GM19467 (cell line): ENCODE measurements around the gene COX6A1.

ENCODE experiments used
- ATAC-seq: cut with Tn5 transposase; IDR thresholded peaks from one replicate; pipeline ENCODE4 v1.9.1; 2021; ENCODE audit warnings: mild to moderate bottlenecking, moderate library complexity; ENCODE audit not compliant: unreplicated experiment

The COX6A1 gene

GRCh38 chr12:120437735-120438494, at the start of gene COX6A1:
TSS of gene COX6A1 (plus strand) at chr12:120438113. CDS start at chr12:120438127, 14 bp downstream.
- ATAC-seq = peak; percentile 95

- no peak for ATAC-seq
These were observed 49.0 kb upstream of the COX6A1 start for GRCh38 chr12:120388691-120389481.

DNA sequence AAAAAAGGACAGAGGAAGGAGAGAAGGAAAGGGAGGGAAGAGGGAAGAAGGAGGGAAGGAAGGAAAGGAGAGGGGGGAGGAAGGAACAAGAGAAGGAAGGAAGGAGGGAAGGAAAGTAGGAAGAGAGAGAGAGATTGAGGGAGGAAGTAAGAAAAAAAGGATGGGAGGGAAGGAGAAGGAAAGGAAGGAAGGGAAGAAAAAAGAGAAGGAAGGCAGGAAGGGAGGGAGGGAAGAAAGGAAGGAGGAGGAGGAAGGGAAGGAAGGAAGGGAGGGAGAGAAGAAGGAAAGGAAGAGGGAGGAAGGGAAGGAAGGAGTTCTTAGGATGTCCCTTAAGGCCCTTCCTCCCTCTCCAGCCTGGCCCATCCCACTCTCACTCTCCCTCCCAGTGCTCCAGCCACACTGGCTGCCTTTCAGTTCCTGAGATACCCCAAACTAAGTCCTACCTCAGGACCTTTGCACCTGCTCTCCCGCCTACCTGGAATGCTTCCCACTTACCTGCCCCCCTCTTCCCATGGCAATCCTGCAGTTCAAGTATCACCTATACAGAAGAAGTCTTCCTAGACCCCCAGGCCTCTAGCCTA, 47.3 kb upstream of the COX6A1 start:
- ATAC-seq = no peak

- ATAC-seq = no peak
These were observed 43.2 kb upstream of the COX6A1 start for GRCh38 chr12:120394483-120395367.

- no peak for ATAC-seq
These were observed 39.9 kb upstream of the COX6A1 start for GRCh38 chr12:120397824-120398540.

DNA sequence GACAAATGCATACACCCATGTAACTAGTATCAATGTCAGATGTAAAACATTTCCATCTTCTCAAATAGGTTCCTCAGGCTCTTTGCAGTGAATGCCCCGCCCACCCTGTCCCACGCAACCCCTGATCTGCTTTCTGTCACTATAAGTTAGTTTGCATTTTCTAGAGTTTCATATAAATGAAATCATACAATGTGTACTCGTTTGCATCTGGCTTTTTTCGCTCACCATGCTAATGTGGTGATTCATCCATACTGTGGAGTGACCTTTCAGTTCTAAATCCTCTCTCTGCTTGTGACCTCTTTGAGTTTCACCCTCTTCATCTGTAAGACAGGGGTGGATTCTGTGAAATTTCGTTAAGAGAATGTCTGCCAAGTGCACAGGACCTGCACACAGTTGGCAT, 38.4 kb upstream of the COX6A1 start:
- no peak for ATAC-seq

GRCh38 chr12:120402217-120402616, 35.7 kb upstream of the COX6A1 start:
- ATAC-seq = no peak

- ATAC-seq = no peak
These were observed 34.0 kb upstream of the COX6A1 start for GRCh38 chr12:120403869-120404268.

DNA sequence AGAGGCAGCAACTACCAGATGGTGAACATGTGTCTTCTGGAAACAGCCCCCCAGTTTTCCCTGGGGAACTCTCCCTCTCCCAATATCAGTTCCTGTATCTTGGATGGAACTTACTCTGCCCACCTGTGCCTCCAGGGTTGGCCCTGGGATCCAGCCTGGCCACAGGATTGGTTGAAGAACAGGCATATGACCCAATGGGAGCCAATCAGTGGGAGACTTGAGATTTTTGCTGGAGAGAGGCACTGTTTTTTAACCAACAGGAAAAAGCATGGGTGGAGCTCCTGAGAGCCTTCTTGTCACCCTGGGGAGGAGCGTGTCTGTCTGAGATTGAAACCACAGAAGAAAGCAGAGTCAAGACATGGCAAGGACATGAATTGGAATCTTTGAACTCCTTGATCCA, 33.6 kb upstream of the COX6A1 start:
- no peak for ATAC-seq

DNA sequence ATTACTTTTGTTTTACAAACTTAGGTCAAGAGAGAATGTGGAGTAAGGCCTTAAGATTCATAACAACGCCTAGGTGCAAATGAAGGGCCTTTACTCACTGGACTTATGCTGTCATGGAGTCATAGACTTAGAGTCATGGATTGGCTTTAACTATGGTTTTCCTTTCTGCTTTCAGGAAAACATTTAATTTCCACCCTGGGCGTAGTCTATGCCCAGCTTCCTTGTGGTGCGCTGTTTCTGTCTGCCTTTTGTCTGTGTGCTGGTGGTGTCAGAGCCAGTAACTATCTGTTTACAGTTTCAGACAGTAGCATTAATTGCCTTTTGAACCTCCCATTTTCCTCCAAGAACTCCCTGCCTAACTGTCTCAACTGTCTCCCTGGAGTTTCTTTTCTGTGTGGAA, 31.8 kb upstream of the COX6A1 start:
- no peak for ATAC-seq

- ATAC-seq = no peak
These were observed 31.4 kb upstream of the COX6A1 start for GRCh38 chr12:120406553-120406952.

DNA sequence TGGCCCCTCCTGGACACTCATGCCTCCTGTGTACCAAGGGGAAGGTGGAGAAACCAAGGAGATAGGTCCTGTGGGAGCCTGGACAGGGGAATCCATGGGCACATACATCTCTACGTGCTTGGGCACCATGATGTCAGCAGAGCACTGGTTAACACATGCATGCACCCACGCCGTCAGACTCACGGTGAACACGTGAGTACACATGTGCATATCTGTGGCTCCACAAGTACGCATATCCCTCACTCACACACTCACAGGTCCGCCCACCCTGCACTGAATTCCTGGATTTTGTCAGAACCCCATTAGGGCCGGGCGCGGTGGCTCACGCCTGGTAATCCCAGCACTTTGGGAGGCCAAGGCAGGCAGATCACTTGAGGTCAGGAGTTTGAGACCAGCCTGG, 29.1 kb upstream of the COX6A1 start:
- no peak for ATAC-seq

GRCh38 chr12:120412421-120412820, 25.5 kb upstream of the COX6A1 start:
- no peak for ATAC-seq

GRCh38 chr12:120413901-120414695, 23.8 kb upstream of the COX6A1 start:
- no peak for ATAC-seq

DNA sequence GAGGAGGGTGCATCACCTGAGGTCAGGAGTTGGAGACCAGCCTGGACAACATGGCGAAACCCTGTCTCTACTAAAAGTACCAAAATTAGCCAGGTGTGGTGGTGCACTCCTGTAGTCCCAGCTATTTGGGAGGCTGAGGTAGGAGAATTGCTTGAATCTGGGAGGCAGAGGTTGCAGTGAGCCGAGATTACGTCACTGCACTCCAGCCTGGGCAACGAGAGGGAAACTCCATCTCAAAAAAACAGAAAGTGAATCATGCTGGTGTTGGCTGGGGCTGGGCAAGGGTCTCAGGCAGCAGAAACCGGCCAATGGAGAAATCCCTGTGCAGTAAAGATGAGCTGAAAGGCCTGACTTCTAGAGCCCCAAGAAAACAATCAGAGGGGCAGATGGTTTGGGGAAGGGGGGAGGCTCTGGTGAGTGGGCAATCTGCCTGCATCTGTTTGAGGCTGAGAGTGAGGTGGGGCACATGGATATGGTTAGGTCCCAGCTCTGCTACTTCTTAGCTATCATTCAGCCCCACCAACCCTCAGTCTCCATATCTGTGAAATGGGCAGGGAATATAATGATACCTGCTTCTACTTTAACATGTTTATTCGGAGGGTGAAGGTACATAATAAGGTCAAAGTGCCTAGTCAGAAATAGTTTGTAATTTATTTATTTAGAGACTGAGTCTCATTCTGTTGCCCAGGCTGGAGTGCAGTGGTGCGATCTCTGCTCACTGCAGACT, 21.3 kb upstream of the COX6A1 start:
- ATAC-seq = no peak

DNA sequence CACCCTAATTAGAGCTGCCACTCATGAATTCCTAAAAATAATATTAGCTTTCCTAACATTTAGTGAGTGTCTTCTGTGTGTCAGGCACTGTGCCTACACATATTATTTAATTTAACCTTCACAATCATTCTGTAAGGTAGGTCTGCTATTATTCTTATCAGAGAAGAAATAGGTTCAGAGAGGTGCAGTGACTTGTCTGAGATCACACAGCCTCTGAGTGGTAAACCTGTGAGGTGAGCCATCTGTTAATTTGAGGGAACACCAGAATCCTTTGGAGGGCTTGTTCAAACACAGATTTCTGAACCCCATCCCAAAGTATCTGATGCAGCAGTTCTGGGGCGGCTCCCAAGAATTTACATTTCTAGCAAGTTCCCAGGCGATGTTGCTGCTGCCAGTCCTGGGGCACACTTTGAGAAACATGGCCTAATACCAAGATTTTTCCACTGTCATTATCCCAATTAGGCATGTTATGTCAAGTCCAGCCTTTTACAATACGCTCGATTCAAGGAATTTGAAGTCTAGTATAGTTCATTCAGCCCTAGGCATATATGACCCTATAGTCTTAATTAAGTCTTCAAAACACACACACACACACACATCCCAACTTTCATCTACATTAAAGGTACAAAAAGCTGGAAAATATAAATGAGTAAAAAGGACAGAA, 19.9 kb upstream of the COX6A1 start:
- no peak for ATAC-seq

DNA sequence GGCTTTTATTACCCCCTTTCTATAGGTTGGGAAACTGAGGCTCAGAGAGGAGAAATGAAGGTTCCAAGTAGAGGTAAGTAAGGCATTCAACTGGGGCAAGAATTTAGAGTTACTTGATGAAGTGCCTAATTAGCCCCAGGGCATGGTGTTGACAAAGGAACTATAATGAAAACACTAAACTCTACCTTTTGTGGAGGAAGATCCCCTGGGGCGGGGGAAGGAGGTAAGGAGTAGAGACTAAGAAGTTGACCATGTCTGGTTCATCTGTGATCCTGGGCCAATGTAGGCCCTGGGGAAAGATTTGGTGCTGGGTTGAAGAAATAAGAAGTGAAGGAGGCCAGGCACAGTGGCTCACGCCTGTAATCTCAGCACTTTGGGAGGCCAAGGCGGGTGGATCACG, 16.2 kb upstream of the COX6A1 start:
- no peak for ATAC-seq

DNA sequence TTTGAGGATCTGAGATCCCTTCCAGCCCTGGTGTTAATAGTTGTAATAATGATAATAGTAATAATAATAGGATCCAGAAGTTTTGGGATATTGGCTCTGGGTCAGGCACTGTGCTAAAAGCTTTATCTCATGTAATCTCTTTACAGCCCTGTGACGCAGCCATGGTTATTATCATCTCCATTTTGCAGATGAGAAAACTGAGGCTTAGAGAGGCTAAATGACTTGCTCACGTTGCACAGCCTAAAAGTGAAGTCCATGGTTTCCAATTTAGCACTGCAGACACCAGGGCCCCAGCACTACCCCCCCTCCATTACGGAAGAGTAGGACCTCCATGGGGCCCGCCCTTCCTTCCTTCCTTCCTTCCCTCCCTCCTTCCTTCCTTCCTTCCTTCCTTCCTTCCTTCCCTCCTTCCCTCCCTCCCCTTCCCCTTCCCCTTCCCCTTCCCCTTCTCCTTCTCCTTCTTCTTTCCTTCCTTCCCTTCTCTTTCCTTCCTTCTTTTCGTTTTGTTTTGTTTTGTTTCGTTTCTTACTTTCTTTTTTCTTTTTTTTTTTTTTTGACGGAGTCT, 14.9 kb upstream of the COX6A1 start:
- ATAC-seq = no peak
